GM18907 (cell line): Measurements from ENCODE around the gene PRKAR1B.

Experiments used
- ATAC-seq: cut with Tn5 transposase; IDR thresholded peaks from one replicate; pipeline ENCODE4 v1.9.1; 2021; ENCODE audit warnings: mild to moderate bottlenecking, moderate library complexity; ENCODE audit not compliant: unreplicated experiment

Gene PRKAR1B

GRCh38 chr7:501526-501925, 225.6 kb downstream of the PRKAR1B start:
- no peak for ATAC-seq

- ATAC-seq = no peak
Measured at GRCh38 chr7:500521-501420, 226.3 kb downstream of the PRKAR1B start.

GRCh38 chr7:499853-500485, 227.1 kb downstream of the PRKAR1B start:
- ATAC-seq = no peak
